Stimulated activated CD8-positive, alpha-beta memory T cell treated with anti-CD3 and anti-CD28 coated beads, Interleukin-15, amount 100 ng/mL, for 4 hours (primary cell): ENCODE data around the gene MEN1.

ENCODE experiments used
- DNase-seq, 2 donors: peaks; one replicate each; pipeline ENCODE4 v3.0.0-alpha.2; 2020; ENCODE audit warnings: low read depth in 2 of 2

Gene MEN1

DNA sequence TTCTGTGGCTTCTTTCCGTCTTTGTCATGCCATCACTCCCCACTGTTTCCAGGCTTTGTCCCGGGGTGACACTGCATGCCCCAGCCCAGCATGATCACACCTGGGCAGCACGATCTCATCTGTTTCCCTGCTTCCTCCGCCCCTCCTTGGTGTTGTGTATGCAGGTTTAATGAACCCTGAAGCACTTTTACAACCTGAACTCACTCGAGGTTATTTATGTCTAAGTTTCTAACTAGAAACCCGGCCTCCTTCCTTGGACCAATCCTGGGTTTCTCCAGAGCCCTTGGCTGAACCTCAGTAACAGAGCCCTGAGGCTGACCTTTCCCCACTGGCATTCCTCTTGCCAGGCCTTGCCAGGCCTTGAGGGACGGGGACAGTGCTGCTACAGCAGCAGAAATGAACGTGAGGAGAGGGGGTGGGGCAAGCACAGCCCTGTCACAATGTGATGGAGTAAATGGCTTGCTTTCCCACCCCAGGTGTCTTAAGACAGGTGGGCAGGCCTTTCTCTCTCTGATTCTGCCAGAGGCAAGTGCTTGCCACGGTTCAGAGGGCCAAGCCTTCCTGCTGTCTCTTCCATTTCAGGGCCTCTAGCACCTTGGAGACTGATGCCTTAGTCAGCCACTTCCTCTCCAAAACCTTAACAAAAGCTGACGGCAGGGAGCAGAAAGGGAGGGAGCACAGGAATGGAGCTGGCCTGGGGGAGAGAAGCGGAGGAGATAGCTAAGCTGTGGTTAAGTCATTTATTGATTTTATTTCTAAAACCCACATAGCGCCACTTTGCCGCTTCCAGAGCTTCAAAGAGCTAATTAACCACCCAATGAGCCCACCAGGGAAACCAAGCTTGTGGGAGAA lies 47.5 kb downstream of the MEN1 start:
- DNase-seq, result no peak

DNA sequence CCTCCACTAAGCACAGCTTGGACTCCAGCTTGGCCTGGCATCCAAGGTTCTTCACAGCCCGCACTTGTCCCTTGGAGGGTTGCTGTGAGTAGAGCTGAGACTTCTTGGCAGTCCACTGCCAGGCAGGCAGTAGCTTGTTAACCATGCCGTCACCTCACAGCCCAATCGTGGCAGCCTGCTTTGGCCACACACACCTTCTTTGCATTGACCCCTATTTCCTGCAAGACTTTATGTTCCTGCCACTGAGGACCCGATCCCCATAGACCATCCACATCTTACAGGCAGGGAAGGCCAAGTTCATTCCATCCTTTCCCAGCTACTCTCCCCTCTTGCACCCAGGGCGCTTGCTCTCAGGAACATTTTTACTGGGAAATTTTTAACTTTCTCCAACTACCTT lies 48.1 kb downstream of the MEN1 start:
- DNase-seq, result no peak

DNA sequence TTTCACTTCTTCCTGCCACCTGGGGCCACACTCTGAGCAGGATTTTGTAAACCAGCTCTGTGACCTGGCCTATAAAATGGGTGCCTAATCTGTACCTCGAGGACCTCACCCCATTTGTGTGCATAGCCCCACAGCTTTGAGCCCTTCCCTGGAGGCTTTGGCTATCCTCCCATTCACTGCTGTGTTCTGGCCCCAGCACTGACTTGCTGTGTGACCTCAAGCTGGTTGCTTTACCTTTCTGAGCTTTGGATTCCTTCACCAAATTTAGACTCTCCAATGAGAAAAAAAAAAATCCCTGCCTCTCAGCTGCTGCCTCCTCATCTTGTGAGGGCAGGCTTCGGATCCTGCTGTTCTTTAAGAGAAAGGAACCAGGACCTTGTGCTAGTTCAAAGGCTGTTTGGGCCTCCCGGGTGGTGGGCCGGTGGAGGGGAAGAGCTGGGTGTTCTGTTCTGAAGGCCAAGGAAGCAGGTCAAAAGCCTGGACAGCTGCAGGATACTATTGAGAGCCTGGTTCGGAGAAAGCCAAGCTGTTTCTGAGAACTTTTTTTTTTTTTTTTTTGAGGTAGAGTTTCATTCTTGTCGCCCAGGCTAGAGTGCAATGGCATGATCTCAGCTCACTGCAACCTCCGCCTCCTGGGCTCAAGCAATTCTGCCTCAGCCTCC lies 49.5 kb downstream of the MEN1 start:
- DNase-seq, result no peak

DNA sequence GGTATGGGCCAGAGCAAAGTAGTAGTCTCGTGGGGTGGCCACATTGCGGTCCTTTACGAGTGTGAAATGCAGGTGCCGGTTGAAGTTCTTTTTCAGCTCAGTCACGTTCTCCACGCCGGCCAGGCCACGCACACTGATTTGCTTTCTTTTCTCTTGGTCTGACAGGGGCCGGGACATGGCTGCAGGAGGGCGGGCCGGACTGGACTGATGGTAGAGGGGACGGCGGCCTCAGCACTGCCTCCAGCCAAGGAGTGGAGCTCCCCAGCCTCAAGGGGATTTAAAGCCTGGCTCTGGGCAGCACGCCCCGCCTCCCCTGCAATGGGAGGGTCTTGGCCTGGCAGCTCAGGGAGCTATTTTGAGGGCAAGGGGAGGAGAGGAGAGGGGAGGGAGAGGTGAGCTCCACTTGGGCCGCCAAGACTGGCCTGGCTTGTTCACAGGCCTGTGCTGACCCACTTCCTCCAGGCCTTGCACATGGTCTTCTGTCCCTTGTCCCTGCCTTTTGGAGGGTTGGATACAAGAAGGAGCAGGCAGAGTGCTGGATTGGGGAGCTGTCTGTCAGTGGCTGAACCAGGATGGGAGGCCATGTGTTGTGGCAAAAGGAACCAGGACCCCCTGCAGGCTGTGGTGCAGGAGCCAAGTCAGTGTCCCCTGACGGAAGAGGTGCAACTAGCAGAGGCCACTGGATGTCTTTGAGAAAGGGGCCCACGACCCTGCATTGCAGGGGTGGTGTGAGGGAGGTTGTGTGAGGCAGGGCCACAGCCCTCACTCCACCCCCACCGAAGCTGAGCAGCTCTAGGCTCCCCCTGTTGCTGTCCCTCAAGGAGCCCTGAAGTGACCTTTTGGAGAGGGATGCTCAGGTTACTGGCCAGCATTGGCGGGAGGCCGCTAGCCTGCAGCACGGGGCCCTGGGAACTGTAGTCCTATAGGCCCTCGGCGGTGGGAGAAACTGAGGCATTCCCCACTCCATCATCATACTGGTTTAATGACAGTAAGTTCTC lies 50.3 kb downstream of the MEN1 start, which contains the start of gene PYGM:
TSS of gene PYGM (minus strand) at position 253 of the 998 bp plus-strand sequence. CDS start at position 177, 76 bp downstream.
- no peak for DNase-seq

DNA sequence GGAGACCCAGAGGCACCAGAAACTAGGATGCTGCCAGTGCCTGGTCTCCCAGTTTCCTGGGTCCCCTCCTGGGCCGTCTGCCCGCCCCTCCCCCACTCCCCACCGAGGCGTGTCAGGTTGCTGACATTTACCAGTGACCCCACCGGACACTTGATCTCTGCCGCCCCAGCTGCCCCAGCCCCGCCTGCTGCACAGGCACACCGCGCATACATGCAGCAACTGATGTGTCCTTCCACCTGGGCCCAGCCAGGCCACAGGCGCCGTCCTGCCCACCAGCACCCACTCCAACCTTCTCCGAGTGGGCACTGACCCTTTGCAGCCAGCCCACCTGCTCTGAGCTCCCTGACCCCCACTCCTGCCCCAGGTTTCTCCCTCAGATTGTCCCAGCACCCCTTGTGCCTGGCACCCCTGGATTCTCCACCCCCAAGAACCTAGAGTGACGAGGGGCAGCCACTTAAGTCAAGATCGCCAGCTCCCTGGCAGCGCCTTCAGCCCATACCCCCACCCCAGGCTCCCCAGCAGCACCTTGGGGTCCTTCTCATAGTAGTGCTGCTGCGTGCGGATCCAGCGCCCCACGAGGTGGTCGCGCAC lies 51.1 kb downstream of the MEN1 start:
- DNase-seq, result no peak

DNA sequence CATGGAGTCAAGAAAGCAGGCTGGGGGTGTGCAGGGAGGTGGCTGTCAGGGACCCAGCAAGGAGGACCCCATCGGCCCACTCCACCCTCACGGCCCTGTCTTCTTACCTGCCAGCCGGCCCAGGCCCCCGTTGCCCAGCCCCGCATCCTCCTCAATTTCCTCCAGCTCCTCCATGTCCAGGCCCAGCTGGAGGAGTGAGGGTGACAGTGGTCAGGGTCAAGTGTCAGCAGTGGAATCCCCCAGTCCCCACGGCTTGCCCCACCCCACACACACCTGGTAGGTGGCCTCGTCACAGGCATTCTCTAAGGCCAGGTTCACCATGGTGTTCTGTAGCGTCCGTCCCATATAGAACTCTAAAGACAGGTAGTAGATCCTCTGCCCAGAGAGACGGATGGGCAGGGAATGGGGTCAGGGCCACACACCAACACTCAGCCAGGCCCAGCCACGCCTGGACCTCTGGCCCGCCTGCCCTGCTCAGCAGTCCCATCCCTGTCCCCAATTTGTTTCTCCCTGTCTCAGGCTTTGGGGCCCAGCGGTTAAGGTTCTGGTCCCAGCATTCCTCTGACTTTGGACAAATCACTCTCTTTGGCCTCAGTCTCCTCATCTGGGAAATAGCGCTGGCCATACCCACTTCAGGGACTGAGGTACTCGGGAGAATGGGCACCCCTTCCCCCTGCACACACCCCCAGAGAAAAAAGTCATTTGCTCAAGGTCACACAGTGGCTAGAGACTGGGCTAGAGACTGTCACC lies 51.8 kb downstream of the MEN1 start:
- DNase-seq, result no peak

DNA sequence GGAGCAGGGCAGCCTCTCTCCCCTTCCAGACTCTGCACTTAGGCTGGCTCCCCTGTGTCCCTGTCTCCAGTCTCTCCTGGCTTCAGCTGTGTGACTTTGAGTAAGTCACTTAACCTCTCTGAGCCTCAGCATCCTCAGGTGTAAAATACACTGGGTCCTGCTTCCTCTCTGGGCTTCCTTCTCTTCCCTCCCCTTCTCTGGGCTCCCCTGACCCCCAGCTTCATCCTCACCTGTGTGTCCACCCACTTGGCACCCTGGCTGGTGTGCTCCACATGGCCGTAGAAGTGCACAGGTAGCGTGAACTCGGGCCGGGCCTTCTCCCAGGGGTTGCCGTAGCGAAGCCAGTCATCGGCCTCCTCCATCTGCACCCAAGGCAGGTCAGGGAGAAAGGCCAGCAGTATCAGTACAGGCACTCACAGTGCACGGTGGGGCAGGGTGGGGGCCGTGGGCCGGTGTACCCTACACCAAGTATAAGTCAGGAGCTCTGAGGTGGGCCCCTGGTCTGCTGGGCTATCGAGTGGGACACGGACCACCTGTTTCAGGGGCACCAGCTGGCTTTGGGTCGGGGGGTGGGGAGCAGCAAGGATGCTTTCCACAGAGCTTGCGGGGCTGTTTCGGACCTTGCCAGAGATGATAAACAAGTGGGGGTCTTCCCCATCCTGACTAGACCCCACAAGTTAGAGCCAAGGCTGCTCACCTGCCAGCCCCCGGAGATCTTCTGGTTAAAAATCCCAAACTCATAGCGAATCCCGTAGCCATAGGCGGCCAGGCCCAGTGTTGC lies 52.6 kb downstream of the MEN1 start:
- DNase-seq, result no peak

DNA sequence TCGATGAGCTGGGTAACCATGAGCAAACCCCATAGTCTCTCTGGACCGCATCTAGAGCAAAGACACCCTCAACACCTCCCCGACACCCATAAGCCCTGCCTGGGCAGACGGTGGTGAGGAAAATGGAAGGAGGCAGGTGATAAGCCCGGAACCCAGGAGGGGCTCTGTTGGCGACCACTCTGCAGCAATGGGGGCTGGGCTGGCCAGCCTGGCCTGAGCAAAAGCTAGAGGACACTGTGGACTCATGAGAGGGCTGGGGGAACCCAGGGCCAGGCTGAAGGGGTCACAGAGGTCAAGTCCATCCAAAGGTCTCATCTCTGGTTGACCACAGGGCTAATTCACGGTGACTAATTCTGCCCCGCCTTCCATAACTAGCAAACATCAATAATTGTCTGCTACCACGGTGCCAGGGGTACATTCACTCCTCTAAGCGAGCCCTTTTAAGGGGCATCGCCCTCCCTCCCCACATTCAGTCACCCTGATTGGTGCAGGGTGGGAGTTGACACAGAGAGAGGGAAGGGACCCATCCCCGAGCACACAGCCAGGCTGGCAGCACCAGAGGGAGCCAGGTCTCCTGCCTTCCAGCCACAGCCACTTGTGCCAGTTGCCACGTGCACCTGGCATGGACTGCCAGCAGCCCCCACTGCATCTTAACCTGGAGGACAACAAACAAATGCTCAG lies 54.5 kb downstream of the MEN1 start:
- no peak for DNase-seq

DNA sequence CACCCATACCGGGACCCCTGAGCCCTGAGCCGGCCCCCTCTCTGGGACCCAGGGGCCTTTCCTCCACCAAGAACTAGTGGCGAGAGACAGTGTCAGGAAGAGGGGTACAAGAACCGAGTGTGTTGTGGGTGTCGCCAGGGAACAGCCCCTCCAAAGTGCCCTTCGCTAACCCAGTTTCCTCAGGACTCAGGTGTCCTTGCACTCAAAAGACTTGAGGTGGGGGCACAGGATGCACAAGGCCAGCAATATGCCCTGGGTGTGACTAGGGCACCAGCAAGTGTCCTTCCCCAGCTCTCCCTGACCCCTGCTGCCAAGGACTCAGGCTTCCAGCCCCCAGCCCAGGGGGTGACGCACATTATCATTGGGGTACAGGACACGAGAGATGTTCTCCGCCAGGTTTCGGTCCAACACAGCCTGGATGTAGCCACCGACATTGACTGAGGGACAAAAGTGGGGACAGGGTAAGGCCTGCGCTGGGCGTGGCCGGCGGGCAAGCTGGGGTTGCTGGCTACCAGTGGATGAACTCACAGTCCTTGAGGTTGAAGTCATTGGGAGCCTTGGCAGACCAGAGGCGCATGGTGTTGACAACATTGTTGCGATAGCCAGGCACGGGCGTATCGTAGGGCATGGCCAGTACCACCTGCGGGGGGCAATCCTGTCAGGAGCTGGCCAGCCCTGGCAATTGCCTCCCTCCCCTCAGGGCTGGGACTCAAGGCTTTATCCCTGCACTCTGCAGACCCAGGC lies 55.3 kb downstream of the MEN1 start:
- no peak for DNase-seq

DNA sequence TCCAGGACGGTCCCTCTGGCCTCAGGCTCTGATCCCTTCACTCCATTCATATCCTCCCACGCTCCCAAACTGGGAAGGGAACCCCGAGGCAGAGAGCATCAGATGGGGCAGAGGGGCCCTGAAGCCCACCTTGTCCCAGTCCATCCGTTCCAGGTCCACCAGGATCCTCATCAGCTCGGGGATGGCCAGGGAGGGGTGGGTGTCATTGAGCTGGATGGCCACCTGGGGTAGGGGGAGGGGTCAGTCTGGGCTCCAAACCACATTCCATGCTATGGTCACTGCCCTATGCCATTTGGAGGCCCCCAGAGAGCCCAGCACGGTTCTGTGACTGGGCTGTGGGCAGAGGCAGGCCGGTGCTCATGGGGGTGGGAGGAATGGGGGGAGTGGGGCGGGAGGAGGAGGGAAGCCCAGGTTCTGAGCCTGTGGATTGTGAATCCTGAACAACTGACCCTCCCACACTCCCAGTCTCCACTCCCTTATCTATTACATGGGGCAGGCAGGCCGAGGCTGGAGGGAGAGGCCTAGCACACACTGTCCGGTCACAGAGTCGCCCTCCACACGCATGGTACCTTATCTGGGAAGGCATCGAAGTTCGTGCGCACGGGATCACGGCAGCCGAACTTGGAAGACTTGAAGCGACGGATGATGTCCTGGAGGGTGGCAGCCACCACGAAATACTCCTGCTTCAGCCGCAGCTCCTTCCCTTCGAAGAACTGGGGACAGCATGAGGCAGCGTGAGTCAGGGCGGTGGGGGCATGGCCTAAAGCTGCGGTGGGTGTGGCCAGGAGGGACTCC lies 56.0 kb downstream of the MEN1 start:
- DNase-seq, result no peak
